K562 (cell line): ENCODE measurements around the gene NUP35. TPM values are rescaled to one million over a fixed set of nuclear protein-coding genes. Genes with fewer than 3 reads are reported as not detected.

Experiments used
- CBX3 ChIP-seq, 2 experiments: IDR thresholded peaks; 1 replicate in 1 of 2; 2 replicates in 1 of 2; pipeline ENCODE4 v1.6.1; 2012; ENCODE audit warnings: inconsistent platforms in 2 of 2, low read length in 2 of 2, borderline replicate concordance in 1 of 2, control low read depth in 1 of 2
- COPS2 ChIP-seq: fragments of 450-650 bp; conservative IDR thresholded peaks from 2 replicates; pipeline ENCODE4 v1.6.1; 2016; ENCODE audit warnings: mild to moderate bottlenecking, moderate library complexity
- EP300 ChIP-seq: IDR thresholded peaks from 2 replicates; pipeline ENCODE4 v1.6.1; 2012; ENCODE audit warnings: low read length, improper control_type of control experiment
- FIP1L1 ChIP-seq: fragments of 200-400 bp; formaldehyde crosslinking; IDR thresholded peaks from 2 replicates; pipeline ENCODE4 v1.6.1; 2018; ENCODE audit warnings: mild to moderate bottlenecking, low read depth, low read length; ENCODE audit not compliant: poor library complexity, severe bottlenecking
- FOSL1 ChIP-seq: fragments of 200-800 bp; sonication (Bioruptor generic); conservative IDR thresholded peaks from 2 replicates; pipeline ENCODE4 v1.6.1; 2016; ENCODE audit warnings: missing genetic modification characterization, missing compliant biosample characterization
- HIVEP1 ChIP-seq: fragments of 250-450 bp; sonication (Bioruptor Pico); IDR thresholded peaks from 2 replicates; pipeline ENCODE4 v1.4.0; 2020; ENCODE audit warnings: mild to moderate bottlenecking
- HLTF ChIP-seq: fragments of 450-650 bp; IDR thresholded peaks from 2 replicates; pipeline ENCODE4 v1.6.1; 2016
- NCOA2 ChIP-seq, 2 experiments: fragments of 450-650 bp; IDR thresholded peaks; 2 replicates each; pipeline ENCODE4 v1.6.1; 2018; ENCODE audit warnings: mild to moderate bottlenecking in 2 of 2, moderate library complexity in 1 of 2; ENCODE audit not compliant: partially characterized antibody in 2 of 2
- NFE2L1 ChIP-seq: fragments of 450-650 bp; IDR thresholded peaks from 2 replicates; pipeline ENCODE4 v1.6.1; 2016; ENCODE audit warnings: missing genetic modification characterization, low read depth, mild to moderate bottlenecking, missing compliant biosample characterization, moderate library complexity, borderline replicate concordance
- NRF1 ChIP-seq, 2 experiments: fragments of 450-650 bp; IDR thresholded peaks in 1 of 2; conservative IDR thresholded peaks in 1 of 2; 2 replicates each; pipeline ENCODE4 v1.6.1; 2014; ENCODE audit warnings: mild to moderate bottlenecking in 2 of 2
- PHF20 ChIP-seq: fragments of 450-650 bp; IDR thresholded peaks from 2 replicates; pipeline ENCODE4 v1.6.1; 2018; ENCODE audit not compliant: partially characterized antibody
- PPARD ChIP-seq: fragments of 250-450 bp; sonication (Bioruptor Pico); IDR thresholded peaks from 2 replicates; pipeline ENCODE4 v1.8.0; 2022; ENCODE audit warnings: inconsistent platforms, mild to moderate bottlenecking, moderate library complexity
- TAL1 ChIP-seq: fragments of 450-650 bp; IDR thresholded peaks from 2 replicates; pipeline ENCODE4 v1.6.1; 2016; ENCODE audit warnings: mild to moderate bottlenecking
- TCF3 ChIP-seq: sonication (generic); formaldehyde crosslinking; IDR thresholded peaks from 2 replicates; pipeline ENCODE4 v1.4.0; 2020; ENCODE audit warnings: mild to moderate bottlenecking, missing genetic modification reagents
- TRIM28 ChIP-seq: fragments of 450-650 bp; IDR thresholded peaks from 2 replicates; pipeline ENCODE4 v1.6.1; 2017
- TSC22D4 ChIP-seq: fragments of 450-650 bp; IDR thresholded peaks from 2 replicates; pipeline ENCODE4 v1.6.1; 2016; ENCODE audit warnings: missing genetic modification characterization, missing biosample characterization, control low read depth
- ZC3H4 ChIP-seq: sonication (generic); formaldehyde crosslinking; IDR thresholded peaks from 2 replicates; pipeline ENCODE4 v1.9.0; 2021; ENCODE audit warnings: missing genetic modification reagents, borderline replicate concordance
- ZC3H8 ChIP-seq: fragments of 450-650 bp; IDR thresholded peaks from 2 replicates; pipeline ENCODE4 v1.6.1; 2017
- ZNF280B ChIP-seq: fragments of 250-450 bp; sonication (Bioruptor Pico); IDR thresholded peaks from 2 replicates; pipeline ENCODE4 v1.5.1; 2021; ENCODE audit warnings: mild to moderate bottlenecking
- ZNF41 ChIP-seq: fragments of 250-450 bp; sonication (Bioruptor Pico); conservative IDR thresholded peaks from 2 replicates; pipeline ENCODE4 v1.4.0; 2020; ENCODE audit warnings: mild to moderate bottlenecking
- ZNF589 ChIP-seq: fragments of 200-800 bp; sonication (Bioruptor generic); IDR thresholded peaks from 2 replicates; pipeline ENCODE4 v1.6.1; 2016; ENCODE audit warnings: low read depth, missing genetic modification characterization, missing compliant biosample characterization
- ZNF696 ChIP-seq: fragments of 250-450 bp; sonication (Bioruptor Pico); conservative IDR thresholded peaks from 2 replicates; pipeline ENCODE4 v1.4.0; 2020; ENCODE audit warnings: mild to moderate bottlenecking, moderate library complexity
- ZNF785 ChIP-seq: fragments of 250-450 bp; sonication (Bioruptor Pico); IDR thresholded peaks from 2 replicates; pipeline ENCODE4 v1.4.0; 2020; ENCODE audit warnings: mild to moderate bottlenecking
- polyA plus RNA-seq, 8 experiments: library from polyadenylated mRNA; depleted of rRNA in 4 of 8; stranded (reverse) in 5 of 8; unstranded in 3 of 8; fragments of >200 nt; fragmentation: Nextera tagmentation in 2 of 8; fragmentation: Illumina TruSeq in 1 of 8; extraction: Ambion mirVana in 2 of 8; extraction: Trizol in 1 of 8; gene quantifications; 2 replicates each; pipeline versions ENCODE4 v1.2.1 to v1.2.3, GENCODE V29; 2011 to 2014; ENCODE audit warnings: inconsistent platforms in 1 of 8, missing spikeins in 1 of 8
- total RNA-seq, 7 experiments: library from RNA; depleted of rRNA in 6 of 7; stranded (reverse); fragments of >200 nt in 6 of 7; fragmentation: Illumina TruSeq in 2 of 7; extraction: Trizol in 2 of 7; gene quantifications; 2 replicates each; pipeline versions ENCODE4 v1.2.1 to v1.2.3, GENCODE V29; 2011 to 2021; ENCODE audit warnings: low replicate concordance in 1 of 7
- TF ChIP-seq, protein P1 (sequence below), 2 experiments: fragments of 450-650 bp in 1 of 2; IDR thresholded peaks; 2 replicates each; pipeline ENCODE4 v1.6.1; 2011 to 2017; ENCODE audit warnings: low read depth in 2 of 2, antibody characterized with exemption in 1 of 2, borderline replicate concordance in 1 of 2, low read length in 1 of 2, mild to moderate bottlenecking in 1 of 2, mixed read lengths in 1 of 2; ENCODE audit not compliant: control insufficient read depth in 1 of 2

The NUP35 gene
- total and polyA plus RNA-seq, 9 of the 15 experiments (the other 6 are each of a cell fraction or from before 2014, with no cell fraction given), result 24.5 to 78.2 (median 51.1) TPM

DNA sequence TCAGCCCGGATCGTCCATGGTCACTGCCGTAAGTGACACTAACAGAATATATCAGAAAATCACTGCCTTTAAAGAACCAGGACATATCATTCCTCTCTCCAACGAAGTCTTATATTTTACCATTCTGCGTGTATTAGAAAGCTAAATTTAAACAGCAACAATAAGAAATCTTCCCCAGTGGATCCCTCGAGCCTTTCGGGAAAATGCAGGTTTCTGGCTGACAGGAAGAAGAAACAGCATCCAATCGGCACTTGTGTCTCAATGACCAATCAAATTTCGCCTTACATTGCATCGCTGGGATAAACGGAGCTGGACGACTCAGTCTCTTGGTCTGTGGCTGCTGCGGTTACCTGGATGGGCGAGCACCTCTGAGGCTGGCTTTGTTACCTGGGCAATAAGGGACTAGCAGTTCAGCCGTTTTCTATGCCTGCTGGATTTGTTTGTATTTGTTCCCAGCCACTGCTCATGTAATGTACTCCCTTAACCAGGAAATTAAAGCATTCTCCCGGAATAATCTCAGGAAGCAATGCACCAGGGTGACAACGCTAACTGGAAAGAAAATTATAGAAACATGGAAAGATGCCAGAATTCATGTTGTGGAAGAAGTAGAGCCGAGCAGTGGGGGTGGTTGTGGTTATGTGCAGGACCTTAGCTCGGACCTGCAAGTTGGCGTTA is 45.6 kb upstream of the NUP35 start, which contains the start of gene DUSP19 (continued):
- TF ChIP-seq, protein P1, sequence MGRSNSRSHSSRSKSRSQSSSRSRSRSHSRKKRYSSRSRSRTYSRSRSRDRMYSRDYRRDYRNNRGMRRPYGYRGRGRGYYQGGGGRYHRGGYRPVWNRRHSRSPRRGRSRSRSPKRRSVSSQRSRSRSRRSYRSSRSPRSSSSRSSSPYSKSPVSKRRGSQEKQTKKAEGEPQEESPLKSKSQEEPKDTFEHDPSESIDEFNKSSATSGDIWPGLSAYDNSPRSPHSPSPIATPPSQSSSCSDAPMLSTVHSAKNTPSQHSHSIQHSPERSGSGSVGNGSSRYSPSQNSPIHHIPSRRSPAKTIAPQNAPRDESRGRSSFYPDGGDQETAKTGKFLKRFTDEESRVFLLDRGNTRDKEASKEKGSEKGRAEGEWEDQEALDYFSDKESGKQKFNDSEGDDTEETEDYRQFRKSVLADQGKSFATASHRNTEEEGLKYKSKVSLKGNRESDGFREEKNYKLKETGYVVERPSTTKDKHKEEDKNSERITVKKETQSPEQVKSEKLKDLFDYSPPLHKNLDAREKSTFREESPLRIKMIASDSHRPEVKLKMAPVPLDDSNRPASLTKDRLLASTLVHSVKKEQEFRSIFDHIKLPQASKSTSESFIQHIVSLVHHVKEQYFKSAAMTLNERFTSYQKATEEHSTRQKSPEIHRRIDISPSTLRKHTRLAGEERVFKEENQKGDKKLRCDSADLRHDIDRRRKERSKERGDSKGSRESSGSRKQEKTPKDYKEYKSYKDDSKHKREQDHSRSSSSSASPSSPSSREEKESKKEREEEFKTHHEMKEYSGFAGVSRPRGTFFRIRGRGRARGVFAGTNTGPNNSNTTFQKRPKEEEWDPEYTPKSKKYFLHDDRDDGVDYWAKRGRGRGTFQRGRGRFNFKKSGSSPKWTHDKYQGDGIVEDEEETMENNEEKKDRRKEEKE (IDR thresholded peaks at IDR 0.05; ENCODE audit: borderline replicate concordance in 1 of 2, control insufficient read depth in 1 of 2, low read depth in 2 of 2, low read length in 1 of 2), result no peak
- TF ChIP-seq TSC22D4 (tag) (no peak), HIVEP1 (no peak), ZNF696 (CRISPR knock-in tag) (no peak), ZC3H8 (no peak), PHF20 (peak; percentile 97), ZNF41 (CRISPR knock-in tag) (no peak), TCF3 (CRISPR knock-in tag) (no peak), ZNF785 (CRISPR knock-in tag) (no peak), TAL1 (peak; percentile 2; the same call in 1 of the 2 replicates), ZC3H4 (CRISPR knock-in tag) (no peak), CBX3 (IDR thresholded peaks at IDR 0.05; ENCODE audit: borderline replicate concordance in 1 of 2, low read length in 2 of 2) (peak in 1 of 2 experiments; percentile 92; a peak in 2 of 3 replicates), HLTF (no peak), ZNF280B (CRISPR knock-in tag) (no peak), FOSL1 (peak; percentile 57; the same call in 1 of the 2 replicates), NFE2L1 (tag) (no peak), PPARD (CRISPR knock-in tag) (no peak), EP300 (no peak), TRIM28 (peak; percentile 22; the same call in 1 of the 2 replicates), COPS2 (no peak), FIP1L1 (no peak), NCOA2 (IDR thresholded peaks at IDR 0.05; ENCODE audit: partially characterized antibody in 2 of 2) (no peak), NRF1 (conservative IDR thresholded peaks at IDR 0.05 in 1 of 2, IDR thresholded peaks at IDR 0.05 in 1 of 2) (peak in 1 of 2 experiments; percentile 23; a peak in 1 of 4 replicates), ZNF589 (peak; percentile 82; the same call in 1 of the 2 replicates)
